CD14-positive monocyte (primary cell): Measurements from ENCODE around the gene TSPAN18. TPM values are rescaled to one million over a fixed set of nuclear protein-coding genes. Genes with fewer than 3 reads are reported as not detected.

Experiments
- DNase-seq, 3 donors: peaks; one replicate each; pipeline ENCODE4 v3.0.0-alpha.2; 2011 to 2022
- H2AFZ ChIP-seq: 2 replicates; pipeline ENCODE4 v1.6.0; 2012; ENCODE audit warnings: mild to moderate bottlenecking, low read depth, low read length, inconsistent platforms; ENCODE audit not compliant: insufficient read depth, poor library complexity, severe bottlenecking
- H3K27ac ChIP-seq, 2 donors: 1 replicate in 1 of 2; 2 replicates in 1 of 2; pipeline ENCODE4 v1.5.1; 2012 to 2013; ENCODE audit warnings: low read length in 2 of 2, control low read depth in 1 of 2, inconsistent platforms in 1 of 2, low read depth in 1 of 2, mild to moderate bottlenecking in 1 of 2
- H3K27me3 ChIP-seq, 2 donors: one replicate each; pipeline versions ENCODE4 v1.6.0 to v1.6.1; 2011 to 2013; ENCODE audit warnings: low read length in 2 of 2; ENCODE audit not compliant: control insufficient read depth in 2 of 2, insufficient read depth in 2 of 2
- H3K36me3 ChIP-seq, 2 donors: replicated peaks in 1 of 2; 1 replicate in 1 of 2; 2 replicates in 1 of 2; pipeline versions ENCODE4 v1.5.1 to v1.6.1; 2012 to 2013; ENCODE audit warnings: low read length in 2 of 2, control low read depth in 1 of 2, inconsistent platforms in 1 of 2, mild to moderate bottlenecking in 1 of 2; ENCODE audit not compliant: insufficient read depth in 2 of 2, control insufficient read depth in 1 of 2
- H3K4me1 ChIP-seq, 2 donors: 1 replicate in 1 of 2; 2 replicates in 1 of 2; pipeline versions ENCODE4 v1.5.1 to v1.6.1; 2012 to 2013; ENCODE audit warnings: low read length in 2 of 2, control low read depth in 1 of 2, inconsistent platforms in 1 of 2, mild to moderate bottlenecking in 1 of 2, moderate library complexity in 1 of 2; ENCODE audit not compliant: insufficient read depth in 2 of 2, control insufficient read depth in 1 of 2
- H3K4me2 ChIP-seq: replicated peaks from 2 replicates; pipeline ENCODE3; 2012; ENCODE audit warnings: low read length, moderate library complexity, mild to moderate bottlenecking; ENCODE audit not compliant: poor library complexity, severe bottlenecking; ENCODE audit errors: extremely low read depth
- H3K4me3 ChIP-seq, 3 experiments: fragments of 200-600 bp in 1 of 3; sonication (generic) in 1 of 3; replicated peaks in 1 of 3; 1 replicate in 2 of 3; 2 replicates in 1 of 3; pipeline ENCODE4 v1.5.1; 2011 to 2013; ENCODE audit warnings: low read length in 3 of 3, mild to moderate bottlenecking in 3 of 3, control low read depth in 2 of 3, low read depth in 2 of 3, inconsistent platforms in 1 of 3, moderate library complexity in 1 of 3
- H3K79me2 ChIP-seq: 2 replicates; pipeline ENCODE4 v1.6.0; 2012; ENCODE audit warnings: mild to moderate bottlenecking, control low read depth, inconsistent platforms, low read length, moderate library complexity; ENCODE audit not compliant: insufficient read depth
- H3K9ac ChIP-seq: 2 replicates; pipeline ENCODE4 v1.6.0; 2017; ENCODE audit warnings: low read length, mild to moderate bottlenecking; ENCODE audit not compliant: insufficient read depth, poor library complexity, severe bottlenecking
- H3K9me3 ChIP-seq, 2 donors: replicated peaks in 1 of 2; 1 replicate in 1 of 2; 2 replicates in 1 of 2; pipeline versions ENCODE4 v1.5.1 to v1.6.1; 2012 to 2013; ENCODE audit warnings: low read length in 2 of 2, control low read depth in 1 of 2; ENCODE audit not compliant: control insufficient read depth in 1 of 2, insufficient read depth in 1 of 2
- H4K20me1 ChIP-seq: 2 replicates; pipeline ENCODE4 v1.6.0; 2012; ENCODE audit warnings: mild to moderate bottlenecking, low read length, control low read depth, moderate library complexity; ENCODE audit not compliant: insufficient read depth
- H3K27ac Mint-ChIP-seq, 7 donors: one replicate each; pipeline ENCODE4 v1.8.0; 2020; ENCODE audit warnings: mild to moderate bottlenecking in 7 of 7, mixed read lengths in 7 of 7, moderate library complexity in 6 of 7, inconsistent platforms in 2 of 7
- H3K27me3 Mint-ChIP-seq, 3 donors: one replicate each; pipeline ENCODE4 v1.8.0; 2021 to 2022; ENCODE audit warnings: low read depth in 3 of 3, mild to moderate bottlenecking in 3 of 3, mixed read lengths in 3 of 3, moderate library complexity in 3 of 3, inconsistent platforms in 1 of 3
- H3K36me3 Mint-ChIP-seq, 2 donors: one replicate each; pipeline ENCODE4 v1.8.0; 2020; ENCODE audit warnings: mixed read lengths in 2 of 2, inconsistent platforms in 1 of 2, mild to moderate bottlenecking in 1 of 2
- H3K4me1 Mint-ChIP-seq: one replicate; pipeline ENCODE4 v1.8.0; 2020; ENCODE audit warnings: mild to moderate bottlenecking, mixed read lengths
- H3K4me3 Mint-ChIP-seq, 2 donors: one replicate each; pipeline ENCODE4 v1.8.0; 2020; ENCODE audit warnings: mild to moderate bottlenecking in 2 of 2, mixed read lengths in 2 of 2, moderate library complexity in 1 of 2
- H3K9me3 Mint-ChIP-seq, 7 donors: one replicate each; pipeline ENCODE4 v1.8.0; 2020 to 2022; ENCODE audit warnings: mixed read lengths in 7 of 7, mild to moderate bottlenecking in 6 of 7, moderate library complexity in 6 of 7, inconsistent platforms in 2 of 7
- CTCF ChIP-seq: fragments of 200-600 bp; IDR thresholded peaks from one replicate; pipeline ENCODE4 v1.8.0; 2022; ENCODE audit warnings: antibody characterized with exemption, mild to moderate bottlenecking
- WGBS: methylation state at CpG from one replicate; pipeline ENCODE4 v1.1.5; 2013; ENCODE audit warnings: missing lambda C conversion rate; ENCODE audit not compliant: insufficient coverage; 5-methylcytosine and 5-hydroxymethylcytosine counted together
- intact Hi-C, 2 donors: fragments of 100-400 bp; cut with micrococcal nuclease; formaldehyde crosslinking; loops; one replicate each; pipeline versions ENCODE4 v1.15.0 to v1.15.1; 2023
- polyA plus RNA-seq, 3 donors: library from polyadenylated mRNA; depleted of rRNA in 1 of 3; unstranded in 2 of 3; stranded (reverse) in 1 of 3; fragments of 300-500 nt in 2 of 3; fragments of >200 nt in 1 of 3; fragmentation: Illumina TruSeq in 2 of 3; gene quantifications; 1 replicate in 2 of 3; 2 replicates in 1 of 3; pipeline ENCODE4 v1.2.3, GENCODE V29; 2012 to 2021

TSPAN18 gene
- polyA plus RNA-seq, 3 donors, result not detected

GRCh38 chr11:44966694-44967093 is 239.9 kb downstream of the TSPAN18 start:
- H3K27ac ChIP-seq, result no peak overlapping the region
- no peak overlapping the region for H3K4me2 ChIP-seq
- Mint-ChIP-seq H3K9me3 (no peaks in the 10 kb centered on the region), H3K27me3 (peaks cover 0 to 4% (median 1%) of the 10 kb centered on the region in 3 donors), H3K36me3 (peaks cover 0 to 2% of the 10 kb centered on the region in 2 donors), H3K27ac (no peak overlapping the region), H3K4me1 (peaks cover 40% of the 10 kb centered on the region), H3K4me3 (no peak overlapping the region)
- no peak overlapping the region for H3K9ac ChIP-seq
- no peaks in the 10 kb centered on the region for H3K27me3 ChIP-seq
- DNase-seq, result no peak
- TF ChIP-seq CTCF, result no peak
- 93% methylated on average over 4 of the region's 6 CpGs for WGBS
- H2AFZ ChIP-seq, result no peak overlapping the region
- peaks cover 34 to 39% of the 10 kb centered on the region in 2 donors for H3K4me1 ChIP-seq
- H3K36me3 ChIP-seq, result no peaks in the 10 kb centered on the region
- no peaks in the 10 kb centered on the region for H3K9me3 ChIP-seq
- no peak overlapping the region for H3K4me3 ChIP-seq
- intact Hi-C loops, result no loop called here
- no peaks in the 10 kb centered on the region for H4K20me1 ChIP-seq
- H3K79me2 ChIP-seq, result no peaks in the 10 kb centered on the region

GRCh38 chr11:44967930-44968496 is 241.3 kb downstream of the TSPAN18 start:
- no peak overlapping the region for H2AFZ ChIP-seq
- no peaks in the 10 kb centered on the region for H3K9me3 ChIP-seq
- H4K20me1 ChIP-seq, result no peaks in the 10 kb centered on the region
- intact Hi-C loops, result no loop called here
- DNase-seq, result no peak
- H3K27me3 ChIP-seq, result no peaks in the 10 kb centered on the region
- H3K27ac ChIP-seq, result no peak overlapping the region
- no peaks in the 10 kb centered on the region for H3K36me3 ChIP-seq
- H3K9me3 Mint-ChIP-seq, result no peaks in the 10 kb centered on the region
- no peaks in the 10 kb centered on the region for H3K79me2 ChIP-seq
- peaks cover 0 to 10% (median 3%) of the 10 kb centered on the region in 3 donors for H3K27me3 Mint-ChIP-seq
- 87% methylated on average over 2 of the region's 3 CpGs for WGBS
- H3K4me1 ChIP-seq, result peaks cover 34 to 39% of the 10 kb centered on the region in 2 donors
- H3K4me3 ChIP-seq, result no peak overlapping the region
- no peak overlapping the region for H3K9ac ChIP-seq
- H3K27ac Mint-ChIP-seq, result no peak overlapping the region
- no peak overlapping the region for H3K4me2 ChIP-seq
- H3K4me1 Mint-ChIP-seq, result peaks cover 40% of the 10 kb centered on the region
- H3K36me3 Mint-ChIP-seq, result peaks cover 0 to 2% of the 10 kb centered on the region in 2 donors
- TF ChIP-seq CTCF, result no peak
- no peak overlapping the region for H3K4me3 Mint-ChIP-seq
